Tibial nerve (tissue), 4 donors: ENCODE measurements around the gene MFSD11. TPM values are rescaled to one million over a fixed set of nuclear protein-coding genes. Genes with fewer than 3 reads are reported as not detected.

Source experiments
- DNase-seq, 2 donors: peaks; one replicate each; pipeline ENCODE4 v3.0.0-alpha.2; 2019; ENCODE audit warnings: low spot score in 2 of 2
- H3K27ac ChIP-seq, 4 donors: fragments of 200-600 bp; sonication (generic) in 3 of 4; one replicate each; pipeline ENCODE4 v1.5.1; 2017 to 2019; ENCODE audit warnings: mild to moderate bottlenecking in 1 of 4
- H3K27me3 ChIP-seq, 2 donors: fragments of 200-600 bp; sonication (generic) in 1 of 2; one replicate each; pipeline versions ENCODE4 v1.5.1 to v1.6.0; 2017 to 2019
- H3K36me3 ChIP-seq, 3 donors: fragments of 200-600 bp; sonication (generic); one replicate each; pipeline ENCODE4 v1.5.1; 2018 to 2019
- H3K4me1 ChIP-seq, 4 donors: fragments of 200-600 bp; sonication (generic) in 3 of 4; one replicate each; pipeline ENCODE4 v1.5.1; 2017 to 2019
- H3K4me3 ChIP-seq, 4 donors: fragments of 200-600 bp; sonication (generic) in 3 of 4; one replicate each; pipeline ENCODE4 v1.5.1; 2017 to 2019; ENCODE audit warnings: mild to moderate bottlenecking in 1 of 4, moderate library complexity in 1 of 4
- H3K9me3 ChIP-seq, 4 donors: fragments of 200-600 bp; sonication (generic) in 3 of 4; one replicate each; pipeline ENCODE4 v1.5.1; 2017 to 2019
- EP300 ChIP-seq, 2 donors: sonication (generic); formaldehyde crosslinking; IDR thresholded peaks; one replicate each; pipeline ENCODE4 v1.6.1; 2017; ENCODE audit warnings: antibody characterized with exemption in 2 of 2, mild to moderate bottlenecking in 1 of 2
- POLR2A ChIP-seq, 2 donors: fragments of 450-650 bp; IDR thresholded peaks; one replicate each; pipeline ENCODE4 v1.6.1; 2017; ENCODE audit warnings: antibody characterized with exemption in 2 of 2, mild to moderate bottlenecking in 2 of 2, moderate library complexity in 2 of 2
- WGBS, 2 donors: methylation state at CpG; one replicate each; pipeline ENCODE4 v1.1.5; 2018; 5-methylcytosine and 5-hydroxymethylcytosine counted together
- total RNA-seq, 4 donors: library from RNA; depleted of rRNA; stranded (reverse); fragments of >200 nt; gene quantifications; one replicate each; pipeline ENCODE4 v1.1.0, GENCODE V29; 2016
- TF ChIP-seq, protein P1 (sequence below), 5 experiments: fragments of 200-600 bp in 3 of 5; fragments of 450-650 bp in 2 of 5; sonication (generic) in 3 of 5; IDR thresholded peaks; one replicate each; pipeline ENCODE4 v1.5.1; 2016 to 2019; ENCODE audit warnings: antibody characterized with exemption in 5 of 5, mild to moderate bottlenecking in 3 of 5, moderate library complexity in 2 of 5

The MFSD11 gene
- total RNA-seq, 4 donors from 2014 or later, result 25.8 to 61.0 (median 37.1) TPM

DNA sequence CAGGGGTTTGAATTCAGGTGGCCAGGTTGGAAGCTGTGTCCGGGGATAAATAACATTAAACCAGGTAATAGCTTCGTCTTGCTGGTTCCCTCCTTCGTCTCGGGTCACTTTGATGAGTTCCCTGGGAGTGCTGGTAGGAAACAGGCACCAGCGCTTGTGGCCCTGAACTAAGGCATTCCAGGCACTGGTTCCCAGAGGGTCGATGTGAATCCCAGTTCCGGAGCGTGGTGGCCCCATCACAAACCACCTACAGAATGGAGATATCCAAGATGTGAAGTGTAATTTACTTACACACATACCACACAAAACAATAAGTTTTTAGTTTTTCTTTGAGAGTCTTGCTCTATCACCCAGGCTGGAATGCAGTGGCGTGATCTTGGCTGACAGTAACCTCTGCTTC lies 14.1 kb upstream of the MFSD11 start:
- TF ChIP-seq, protein P1, sequence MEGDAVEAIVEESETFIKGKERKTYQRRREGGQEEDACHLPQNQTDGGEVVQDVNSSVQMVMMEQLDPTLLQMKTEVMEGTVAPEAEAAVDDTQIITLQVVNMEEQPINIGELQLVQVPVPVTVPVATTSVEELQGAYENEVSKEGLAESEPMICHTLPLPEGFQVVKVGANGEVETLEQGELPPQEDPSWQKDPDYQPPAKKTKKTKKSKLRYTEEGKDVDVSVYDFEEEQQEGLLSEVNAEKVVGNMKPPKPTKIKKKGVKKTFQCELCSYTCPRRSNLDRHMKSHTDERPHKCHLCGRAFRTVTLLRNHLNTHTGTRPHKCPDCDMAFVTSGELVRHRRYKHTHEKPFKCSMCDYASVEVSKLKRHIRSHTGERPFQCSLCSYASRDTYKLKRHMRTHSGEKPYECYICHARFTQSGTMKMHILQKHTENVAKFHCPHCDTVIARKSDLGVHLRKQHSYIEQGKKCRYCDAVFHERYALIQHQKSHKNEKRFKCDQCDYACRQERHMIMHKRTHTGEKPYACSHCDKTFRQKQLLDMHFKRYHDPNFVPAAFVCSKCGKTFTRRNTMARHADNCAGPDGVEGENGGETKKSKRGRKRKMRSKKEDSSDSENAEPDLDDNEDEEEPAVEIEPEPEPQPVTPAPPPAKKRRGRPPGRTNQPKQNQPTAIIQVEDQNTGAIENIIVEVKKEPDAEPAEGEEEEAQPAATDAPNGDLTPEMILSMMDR (IDR thresholded peaks at IDR 0.05), result no peak
- TF ChIP-seq POLR2A (IDR thresholded peaks at IDR 0.05) (no peak), EP300 (IDR thresholded peaks at IDR 0.05) (no peak)
- H3K9me3 ChIP-seq, result no peaks in the 10 kb centered on the region
- 96% methylated on average over 9 of the region's 9 CpGs for WGBS, 2 donors
- no peak for DNase-seq
- peaks cover 0 to 55% (median 32%) of the 10 kb centered on the region in 4 donors for H3K4me1 ChIP-seq
- H3K4me3 ChIP-seq, result no peak overlapping the region
- no peak overlapping the region for H3K27ac ChIP-seq
- no peaks in the 10 kb centered on the region for H3K27me3 ChIP-seq
- peaks cover 13 to 61% (median 32%) of the 10 kb centered on the region in 3 donors for H3K36me3 ChIP-seq

- WGBS, 2 donors, result 9 to 14% methylated on average over 18 to 28 of the region's 38 CpGs
- peaks cover 0 to 73% (median 34%) of the 10 kb centered on the region in 4 donors for H3K4me1 ChIP-seq
Observed at GRCh38 chr17:76725580-76726230, 12.2 kb upstream of the MFSD11 start.

GRCh38 chr17:76726231-76726775 lies 11.6 kb upstream of the MFSD11 start, which contains the start of gene JMJD6:
TSS of gene JMJD6 (minus strand) at chr17:76726606. CDS start at chr17:76726475, 131 bp downstream.
- DNase-seq, result peak; percentile 92
- peak within 1 kb of the TSS; percentile 65 to 90 (median 86) for H3K4me3 ChIP-seq
- peaks cover 3 to 53% (median 11%) of the 10 kb centered on the region in 3 donors for H3K36me3 ChIP-seq
- TF ChIP-seq POLR2A (IDR thresholded peaks at IDR 0.05), result peak; percentile 72 to 92
- TF ChIP-seq, protein P1 (IDR thresholded peaks at IDR 0.05), result peak in 1 of 5 experiments; percentile 14
- peak; percentile 71 to 98 for TF ChIP-seq EP300 (IDR thresholded peaks at IDR 0.05)
- WGBS, 2 donors, result 1% methylated on average over 30 to 42 of the region's 60 CpGs
- H3K9me3 ChIP-seq, result no peaks in the 10 kb centered on the region
- no peaks in the 10 kb centered on the region for H3K27me3 ChIP-seq
- peaks cover 0 to 75% (median 34%) of the 10 kb centered on the region in 4 donors for H3K4me1 ChIP-seq
- H3K27ac ChIP-seq, result peak within 1 kb of the TSS; percentile 95 to 100 (median 99)

More at GRCh38 chr17:76725580-76726230, 12.2 kb upstream of the MFSD11 start:
- H3K9me3 ChIP-seq, result no peaks in the 10 kb centered on the region
- DNase-seq, result peak; percentile 54 to 57
- H3K27me3 ChIP-seq, result no peaks in the 10 kb centered on the region
- H3K27ac ChIP-seq, result peak overlapping the region; percentile 95 to 100 (median 99)
- H3K36me3 ChIP-seq, result peaks cover 3 to 54% (median 15%) of the 10 kb centered on the region in 3 donors
- TF ChIP-seq EP300 (IDR thresholded peaks at IDR 0.05) (no peak), POLR2A (IDR thresholded peaks at IDR 0.05) (no peak)
- TF ChIP-seq, protein P1 (IDR thresholded peaks at IDR 0.05), result no peak
- H3K4me3 ChIP-seq, result peak overlapping the region; percentile 65 to 90 (median 86)

GRCh38 chr17:76726776-76727718 lies 10.9 kb upstream of the MFSD11 start, which contains the start of gene METTL23:
TSS of gene METTL23 (plus strand) at chr17:76726839. CDS start at chr17:76729711, 2,872 bp downstream.
- peak; percentile 71 to 82 for DNase-seq
- H3K9me3 ChIP-seq, result no peaks in the 10 kb centered on the region
- peak within 1 kb of the TSS; percentile 65 to 90 (median 86) for H3K4me3 ChIP-seq
- peaks cover 0 to 79% (median 34%) of the 10 kb centered on the region in 4 donors for H3K4me1 ChIP-seq
- TF ChIP-seq, protein P1 (IDR thresholded peaks at IDR 0.05), result peak; percentile 71 to 96 (median 76)
- TF ChIP-seq EP300 (IDR thresholded peaks at IDR 0.05), result peak in 1 of 2 donors; percentile 94
- TF ChIP-seq POLR2A (IDR thresholded peaks at IDR 0.05), result peak; percentile 60 to 61
- H3K27ac ChIP-seq, result peak within 1 kb of the TSS; percentile 95 to 100 (median 99)
- H3K36me3 ChIP-seq, result peaks cover 3 to 53% (median 4%) of the 10 kb centered on the region in 3 donors
- H3K27me3 ChIP-seq, result no peaks in the 10 kb centered on the region
- 1 to 4% methylated on average over 26 to 58 of the region's 71 CpGs for WGBS, 2 donors
